ENCODE results near the gene TMPRSS5.

The TMPRSS5 gene

DNA sequence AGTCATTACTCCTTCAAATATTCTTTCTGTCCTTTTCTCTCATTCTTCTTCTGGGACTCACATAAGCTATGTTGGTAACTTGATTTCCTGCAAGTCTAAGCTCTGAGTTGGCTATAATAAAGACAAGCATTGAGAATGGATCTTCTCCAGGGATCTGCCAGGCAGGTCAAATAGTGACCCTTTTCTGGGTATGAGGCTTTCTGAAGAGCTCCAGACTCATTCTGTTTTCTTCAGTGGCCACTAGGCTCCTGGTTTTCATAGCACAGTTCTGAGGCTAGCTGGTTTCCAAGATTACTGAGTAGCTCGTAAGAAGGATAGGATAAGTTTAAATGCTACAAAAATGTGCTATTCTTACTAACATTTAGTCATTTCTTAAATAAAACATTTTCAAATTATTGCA, 38.3 kb downstream of the TMPRSS5 start:
- no peak for DNase-seq

DNA sequence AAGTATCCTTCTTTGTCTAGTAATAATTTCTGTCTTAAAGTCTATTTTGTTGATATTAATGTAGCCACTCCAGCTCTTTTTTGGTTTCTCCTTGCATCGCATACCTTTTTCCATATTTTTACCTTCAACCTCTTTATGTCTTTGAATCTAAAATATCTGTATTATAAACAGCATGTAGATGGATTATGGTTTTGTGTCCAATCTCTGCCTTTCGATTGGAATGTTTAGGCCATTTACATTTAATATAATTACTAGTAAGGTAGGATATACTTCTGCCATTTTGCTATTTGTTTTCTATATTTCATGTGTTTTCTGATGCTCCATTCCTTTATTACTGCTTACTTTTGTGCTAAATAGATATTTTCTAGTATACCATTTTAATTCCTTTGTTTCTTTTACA, 39.5 kb downstream of the TMPRSS5 start:
- no peak for DNase-seq

DNA sequence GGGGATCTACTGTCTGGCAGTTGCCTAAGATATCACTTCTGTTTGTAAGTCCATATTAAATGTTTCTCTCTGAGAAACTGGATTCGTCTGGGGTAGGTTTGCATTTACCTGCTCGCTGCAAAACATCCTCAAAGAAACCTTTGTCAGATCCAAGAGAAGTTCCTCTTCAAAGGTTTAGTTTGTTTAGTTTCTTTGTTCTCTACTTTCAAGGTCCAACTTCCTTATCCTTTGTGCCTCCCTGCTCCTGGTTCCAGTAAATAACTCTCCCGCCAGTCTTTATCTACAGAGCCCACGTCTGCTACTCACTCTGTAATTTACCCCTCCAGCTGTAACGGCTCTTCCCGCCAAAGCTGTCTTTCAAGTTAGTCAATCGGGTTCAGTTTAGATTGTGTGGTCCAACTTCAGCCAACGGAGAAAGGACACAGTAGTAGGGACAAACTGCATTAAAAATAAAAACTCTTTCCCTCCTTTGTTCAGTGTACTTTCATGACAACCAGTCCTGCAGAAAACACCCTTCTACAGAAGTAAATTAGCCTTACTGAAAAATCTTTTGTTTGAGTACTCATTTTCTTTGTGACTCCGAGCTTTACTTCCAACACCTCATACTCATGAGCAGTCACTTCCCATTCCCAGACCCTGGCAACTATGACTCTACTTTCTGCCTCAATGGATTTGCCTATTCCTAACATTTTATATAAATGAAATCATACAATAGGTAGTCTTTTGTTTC, 41.0 kb downstream of the TMPRSS5 start:
- DNase-seq, result no peak

DNA sequence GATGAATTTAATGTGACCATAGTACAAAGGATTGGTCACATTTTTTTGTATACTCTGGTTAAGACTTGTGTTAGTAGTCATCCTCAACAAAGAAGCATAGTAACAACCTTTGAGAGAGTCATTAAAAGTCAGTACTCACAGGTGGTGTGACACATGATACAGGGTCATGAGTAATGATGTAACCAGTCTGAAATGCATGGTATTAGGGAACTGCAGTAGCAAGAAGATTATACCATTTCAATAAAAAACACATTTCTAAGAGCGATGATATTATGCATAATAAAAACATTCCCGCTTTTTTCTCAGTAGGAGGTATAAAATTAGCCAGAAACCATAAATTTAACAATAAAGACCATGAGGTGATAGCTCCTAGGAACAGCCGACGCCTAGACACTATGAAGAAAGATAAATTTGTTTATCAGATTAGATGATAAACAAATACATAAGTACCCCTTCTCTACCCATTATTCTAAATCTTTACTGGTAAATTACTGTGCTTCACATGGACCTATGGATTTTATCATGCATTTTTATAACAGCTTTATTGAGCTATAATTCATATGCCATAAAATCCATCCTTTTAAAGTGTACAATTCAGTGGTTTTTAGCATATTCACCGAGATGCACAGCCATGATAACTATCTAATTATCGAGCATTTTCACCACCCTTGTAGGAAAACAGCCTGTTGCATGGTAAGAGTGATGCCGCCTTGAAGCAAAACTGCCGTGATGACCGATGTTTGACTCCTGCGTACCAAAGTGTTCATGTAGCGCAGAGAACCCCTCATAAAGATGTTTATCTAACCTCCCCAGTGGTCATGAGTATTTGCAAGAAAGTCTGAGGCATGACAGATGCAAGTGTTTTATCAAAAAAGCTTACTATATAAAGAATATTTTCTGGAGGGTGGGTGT, 41.8 kb downstream of the TMPRSS5 start:
- no peak for DNase-seq

DNA sequence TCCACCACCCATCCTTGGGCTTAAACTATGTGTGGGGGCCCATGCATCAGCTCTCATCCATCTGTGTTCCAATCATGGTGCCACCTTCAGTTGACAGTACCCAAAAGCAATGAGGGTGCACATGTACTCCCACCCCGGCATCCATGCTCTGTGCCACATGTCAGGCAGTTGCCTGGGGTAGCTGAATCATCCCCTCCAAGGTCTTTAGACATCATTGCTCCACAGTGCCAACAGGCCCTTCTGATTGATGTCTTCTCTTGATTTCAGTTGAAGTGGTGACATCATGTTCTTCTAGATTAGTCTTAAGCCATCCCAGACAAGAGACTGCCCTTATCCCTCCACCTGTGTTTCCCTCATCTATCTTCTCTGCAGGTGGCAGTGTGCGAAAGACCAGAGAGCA, 42.5 kb downstream of the TMPRSS5 start:
- no peak for DNase-seq

DNA sequence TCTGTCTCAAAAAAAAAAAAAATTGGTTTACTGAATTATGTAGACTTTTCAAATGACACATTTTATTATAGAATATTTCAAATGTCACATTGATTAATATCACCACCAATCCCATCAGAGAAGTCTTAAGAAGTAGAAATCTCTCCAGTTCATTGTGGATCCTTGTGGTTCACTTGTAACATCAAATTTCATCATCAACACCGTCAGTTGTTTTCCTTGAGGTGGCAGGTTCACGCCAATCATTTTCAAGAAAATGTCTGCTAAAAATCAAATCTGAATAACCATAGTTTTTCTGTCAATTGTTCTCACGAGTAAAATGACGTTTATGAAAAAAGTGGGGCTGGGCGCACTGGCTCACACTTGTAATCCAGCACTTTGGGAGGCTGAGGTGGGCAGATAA, 50.3 kb downstream of the TMPRSS5 start:
- no peak for DNase-seq

DNA sequence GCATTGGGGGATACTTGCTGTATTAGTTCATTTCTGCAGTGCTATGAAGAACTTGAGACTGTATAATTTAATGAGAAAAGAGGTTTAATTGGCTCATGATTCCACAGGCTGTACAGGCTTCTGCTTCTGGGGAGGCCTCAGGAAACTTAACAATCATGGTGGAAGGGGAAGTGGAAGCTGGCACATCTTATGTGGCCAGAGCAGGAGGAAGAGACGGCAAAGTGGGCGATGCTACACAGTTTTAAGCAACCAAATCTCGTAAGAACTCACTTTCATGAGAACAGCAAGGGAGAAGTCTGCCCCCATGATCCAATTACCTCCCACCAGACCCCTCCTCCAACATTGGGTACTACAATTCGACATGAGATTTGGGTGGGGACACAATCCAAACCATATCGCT, 55.1 kb downstream of the TMPRSS5 start:
- no peak for DNase-seq

DNA sequence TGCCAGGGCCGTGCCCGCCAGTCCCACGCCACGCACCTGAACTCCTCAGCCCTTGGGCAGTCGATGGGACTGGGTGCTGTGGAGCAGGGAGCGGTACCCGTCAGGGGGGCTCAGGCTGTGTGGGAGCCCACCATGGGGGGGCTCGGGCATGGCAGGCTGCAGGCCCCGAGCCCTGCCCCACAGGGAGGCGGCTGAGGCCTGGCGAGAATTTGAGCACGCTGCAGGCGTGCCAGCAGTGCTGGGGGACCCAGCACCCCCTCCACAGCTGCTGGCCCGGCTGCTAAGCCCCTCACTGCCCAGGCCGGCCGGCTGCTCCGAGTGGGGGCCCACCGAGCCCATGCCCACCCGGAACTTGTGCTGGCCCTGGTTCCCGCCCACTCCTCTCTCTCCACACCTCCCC, 56.8 kb downstream of the TMPRSS5 start:
- DNase-seq, result no peak

DNA sequence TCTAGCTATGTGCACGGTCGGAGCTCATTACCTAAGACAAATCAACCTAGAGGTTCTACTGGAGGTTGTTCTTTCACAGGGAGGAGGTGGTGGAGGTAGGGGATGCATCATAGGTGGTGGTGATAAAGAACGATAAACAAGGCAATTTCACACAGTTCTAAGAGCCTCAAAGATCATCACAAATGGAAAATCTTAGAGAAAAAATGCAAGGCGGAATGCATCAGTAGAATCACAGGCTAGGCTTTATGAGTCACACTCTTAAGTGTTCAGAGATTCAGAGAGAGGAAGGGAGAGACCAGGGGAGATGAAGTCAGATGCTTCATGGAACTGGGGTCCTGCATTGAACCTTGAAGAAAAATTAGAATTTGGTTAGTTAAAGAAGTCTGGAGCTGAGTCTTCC, 58.3 kb downstream of the TMPRSS5 start:
- DNase-seq, result no peak

DNA sequence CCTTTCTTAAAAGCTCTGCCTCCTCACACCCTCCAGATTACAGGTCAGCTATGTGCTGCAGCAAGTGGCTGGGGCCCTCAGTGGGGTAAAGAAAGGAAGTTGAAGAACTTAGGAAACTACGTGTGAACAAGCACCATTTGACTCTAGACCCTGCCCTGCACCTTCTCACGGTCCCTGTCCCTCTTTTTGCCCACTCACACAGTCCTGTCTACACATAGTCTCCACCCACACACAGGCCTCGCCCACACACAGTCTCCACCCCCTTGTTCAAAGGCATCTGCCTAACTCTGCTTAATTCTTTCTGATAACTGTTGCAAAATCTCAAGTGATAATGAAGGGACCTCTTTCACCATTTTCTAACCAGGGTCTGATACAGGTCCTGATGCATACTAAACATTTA, 59.0 kb downstream of the TMPRSS5 start:
- no peak for DNase-seq

DNA sequence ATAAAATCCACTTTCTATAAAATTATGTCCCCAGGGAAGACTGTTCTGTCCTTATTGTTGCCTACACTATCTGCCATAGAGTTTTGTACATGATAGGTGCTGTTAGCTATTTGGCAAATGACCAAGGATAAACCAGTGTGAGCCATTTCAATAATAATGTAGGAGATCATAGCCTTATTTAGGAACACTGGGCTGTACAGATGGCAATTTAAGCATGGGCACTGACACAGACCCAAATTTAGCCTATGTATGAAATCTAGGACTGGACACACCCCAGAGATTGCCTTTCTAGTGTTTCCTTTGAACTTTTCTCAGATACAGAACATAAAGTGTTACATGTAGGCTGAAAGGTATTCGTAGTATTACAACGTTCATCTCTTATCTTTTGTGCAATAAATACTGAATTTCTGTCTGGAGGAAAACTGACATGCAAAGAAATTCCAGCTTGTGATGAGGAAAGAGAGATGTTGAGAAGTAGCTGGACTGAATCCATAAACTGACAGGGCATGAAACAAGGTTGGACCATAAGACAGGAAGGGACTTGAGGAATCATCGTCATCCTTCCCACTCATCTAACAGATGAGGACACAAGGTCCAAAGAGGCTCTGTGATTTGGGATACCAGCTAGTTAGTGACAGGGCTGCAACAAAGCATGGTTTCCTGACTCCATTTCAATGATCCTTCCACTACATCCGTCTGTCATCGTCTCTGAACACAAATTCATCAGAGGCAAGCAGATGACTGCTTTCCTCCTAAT, 60.3 kb downstream of the TMPRSS5 start:
- DNase-seq, result no peak

DNA sequence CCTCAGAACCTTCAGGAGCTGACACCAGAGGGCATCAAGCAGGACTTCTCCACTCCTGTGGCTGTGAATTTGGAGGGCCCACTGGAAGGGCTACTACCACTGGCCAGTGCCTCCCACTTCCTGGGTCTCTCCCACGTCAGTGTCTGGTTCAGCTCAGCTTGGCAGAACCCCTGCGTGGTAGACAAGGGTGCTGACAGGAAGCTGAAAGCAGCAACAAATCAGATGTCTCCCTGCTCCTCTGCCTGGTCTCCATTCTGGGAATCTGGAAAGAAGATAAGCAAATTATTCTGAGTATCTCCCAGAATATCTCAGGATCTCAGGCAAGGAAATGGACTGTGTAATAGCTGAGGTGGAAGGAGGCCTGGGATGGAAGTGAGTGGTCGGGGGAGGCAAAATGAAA, 61.5 kb downstream of the TMPRSS5 start:
- no peak for DNase-seq

DNA sequence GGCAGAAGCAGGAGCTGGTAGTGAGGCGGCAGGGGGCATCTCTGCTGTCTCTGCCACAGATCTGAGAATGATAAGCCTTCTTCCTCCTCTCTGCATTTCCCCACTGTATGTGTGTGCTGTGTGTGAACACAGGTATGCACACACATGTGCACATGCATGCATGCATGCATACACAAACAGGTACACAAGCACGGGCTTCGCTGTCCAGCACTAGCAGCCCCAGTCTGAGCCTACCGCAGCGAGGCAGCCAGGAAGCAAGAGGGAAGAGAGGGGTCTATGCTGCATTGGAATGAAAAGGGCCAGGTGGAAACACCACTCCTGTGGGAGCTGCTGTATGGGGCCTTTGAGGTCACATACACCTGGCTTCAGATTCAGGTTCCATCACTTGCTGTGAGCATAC, 62.4 kb downstream of the TMPRSS5 start:
- DNase-seq, result no peak

DNA sequence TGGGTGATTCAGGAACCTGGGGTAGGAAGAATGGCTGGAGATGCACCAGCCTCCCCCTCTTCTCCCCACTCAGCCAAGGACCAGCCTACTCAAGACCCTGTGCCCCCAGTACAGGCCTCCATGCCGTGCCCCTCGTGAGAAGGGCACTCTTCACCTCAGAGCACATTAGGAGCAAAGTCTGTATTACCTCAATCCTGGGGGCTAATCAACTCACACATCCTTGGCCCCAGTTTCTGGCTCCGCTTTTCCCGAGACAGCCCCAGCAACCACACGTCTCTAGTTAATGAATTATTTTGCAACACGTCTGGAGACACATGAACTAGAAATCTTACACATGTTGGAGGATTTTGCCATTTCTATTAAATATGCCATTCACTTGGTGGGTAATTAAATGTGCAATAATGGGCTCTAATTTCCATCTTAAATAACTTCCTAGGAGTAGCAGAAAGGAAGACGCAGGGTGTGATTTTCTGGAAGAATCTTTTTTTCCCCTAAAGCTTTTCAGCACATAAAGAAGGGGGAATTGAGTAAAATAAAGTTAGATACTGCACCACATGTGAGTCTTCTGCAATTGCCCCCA, 63.0 kb downstream of the TMPRSS5 start:
- DNase-seq, result no peak

DNA sequence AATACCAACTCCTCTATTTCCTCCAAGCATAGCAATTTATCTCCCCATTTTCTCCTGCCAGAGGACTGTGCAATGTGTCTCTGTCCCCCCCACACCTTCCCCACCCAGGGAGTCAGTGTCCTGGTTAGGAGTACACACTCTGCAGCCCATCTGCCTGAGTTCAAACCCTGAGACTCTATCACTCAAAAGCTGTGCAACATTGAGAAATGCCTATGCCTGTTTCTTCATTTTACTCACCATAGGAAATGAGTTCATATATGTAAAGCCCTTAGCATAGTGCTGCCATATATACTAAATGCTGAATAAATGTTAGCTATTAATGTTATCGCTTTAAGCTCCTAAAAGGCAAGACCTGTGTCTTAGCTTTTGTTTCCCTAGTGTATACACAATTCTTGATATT, 64.0 kb downstream of the TMPRSS5 start:
- DNase-seq, result no peak

DNA sequence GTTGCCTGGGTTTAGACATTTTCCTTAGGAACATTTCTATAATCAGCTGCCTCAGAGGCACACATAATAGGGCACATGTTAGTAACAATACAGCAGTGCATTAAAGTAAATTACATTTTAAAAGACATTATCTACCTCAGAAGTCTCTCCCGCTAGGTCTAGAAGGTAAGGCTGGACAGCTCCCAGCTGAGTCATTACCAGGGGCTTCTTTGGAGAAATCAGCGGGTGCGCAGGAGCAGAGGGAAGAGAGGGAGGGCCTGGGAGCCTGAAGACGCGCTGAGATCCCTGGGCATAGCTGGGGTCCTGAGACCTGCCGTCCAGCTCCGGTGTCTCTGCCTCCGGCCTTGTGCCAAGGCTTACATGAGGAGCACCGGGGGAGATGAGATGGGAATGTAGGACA, 67.7 kb downstream of the TMPRSS5 start:
- DNase-seq, result no peak

DNA sequence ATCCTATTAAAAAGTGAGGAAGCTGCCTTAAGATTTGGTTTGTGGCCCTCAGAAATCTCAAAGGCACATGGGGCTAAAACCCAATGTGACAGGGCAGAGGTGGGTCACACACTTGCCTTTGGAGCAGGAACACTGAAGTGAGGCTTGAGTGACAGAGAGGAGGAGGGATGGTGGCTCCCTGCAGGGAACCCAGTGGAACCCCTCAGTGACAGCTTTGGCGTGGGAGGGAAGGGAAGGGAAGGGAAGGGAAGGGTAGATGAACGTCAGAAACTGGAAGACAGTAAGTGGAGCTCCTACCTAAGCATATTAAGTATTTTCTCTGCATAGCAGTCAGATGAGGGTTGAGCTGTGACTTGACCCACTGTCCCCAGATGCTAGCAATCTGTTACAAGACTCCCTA, 68.5 kb downstream of the TMPRSS5 start:
- DNase-seq, result no peak
